Effector memory CD4-positive, alpha-beta T cell (primary cell): ENCODE measurements around the gene TRIM2.
"Not testable (repeated sequence)": the region's sequence is repeated elsewhere in the genome, so short reads cannot be mapped to it uniquely, and the experiment has no call there.

Experiments used
- DNase-seq, 3 donors: peaks; one replicate each; pipeline ENCODE4 v3.0.0-alpha.2; 2020
- H3K27ac ChIP-seq: 2 replicates; pipeline ENCODE4 v1.7.0; 2013; ENCODE audit warnings: mild to moderate bottlenecking, low read length, moderate library complexity; ENCODE audit not compliant: insufficient read depth, poor library complexity, severe bottlenecking
- H3K27me3 ChIP-seq: replicated peaks from 2 replicates; pipeline ENCODE4 v1.7.0; 2013; ENCODE audit warnings: mild to moderate bottlenecking, low read length; ENCODE audit not compliant: insufficient read depth, control insufficient read depth, poor library complexity, severe bottlenecking
- H3K36me3 ChIP-seq: 2 replicates; pipeline ENCODE4 v1.7.0; 2013; ENCODE audit warnings: mild to moderate bottlenecking, low read length, moderate library complexity; ENCODE audit not compliant: control insufficient read depth, insufficient read depth
- H3K4me1 ChIP-seq: 2 replicates; pipeline ENCODE4 v1.7.0; 2013; ENCODE audit warnings: low read length, mild to moderate bottlenecking; ENCODE audit not compliant: control insufficient read depth, insufficient read depth, poor library complexity, severe bottlenecking
- H3K4me3 ChIP-seq: 2 replicates; pipeline ENCODE4 v1.7.0; 2013; ENCODE audit warnings: low read length, low read depth, mild to moderate bottlenecking; ENCODE audit not compliant: insufficient read depth, poor library complexity, severe bottlenecking
- H3K9me3 ChIP-seq: 2 replicates; pipeline ENCODE4 v1.7.0; 2013; ENCODE audit warnings: mild to moderate bottlenecking, low read length, moderate library complexity; ENCODE audit not compliant: control insufficient read depth
- total RNA-seq, 3 donors: gene quantifications; one replicate each; lab custom pipeline; 2026; lab: John Stamatoyannopoulos, UW

Gene TRIM2
- 3.1 to 7.3 (median 4.6) reads per million in 3 donors for total RNA-seq

DNA sequence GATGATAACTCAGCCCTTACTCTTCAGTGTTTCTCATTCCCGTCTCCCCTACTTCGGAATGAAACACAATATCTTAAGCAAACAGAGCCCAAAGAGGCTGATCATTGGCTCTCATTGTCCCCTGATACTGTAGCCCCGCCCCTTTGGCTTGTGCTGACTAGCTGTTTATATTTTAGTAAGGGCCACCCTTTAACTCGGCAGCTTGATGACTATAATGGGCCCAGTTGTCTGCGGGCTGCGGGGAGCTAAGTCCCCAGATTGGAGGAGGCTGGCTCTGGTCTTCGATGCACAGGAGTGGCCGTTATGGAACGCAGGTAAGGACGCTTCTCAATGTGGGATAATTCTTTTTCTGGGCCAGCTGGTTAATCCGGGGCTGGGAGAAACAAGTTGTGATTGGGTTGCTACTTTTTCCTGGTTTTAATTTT is at the start of gene TRIM2:
Gene TRIM2 (plus strand): TSS at position 197 of the 425 bp plus-strand sequence. CDS start 88 bp downstream, at position 285.
- H3K27ac ChIP-seq, result peak within 1 kb of the TSS; percentile 44
- H3K4me3 ChIP-seq, result peak within 1 kb of the TSS; percentile 32
- no peak for DNase-seq
- H3K9me3 ChIP-seq, result no peaks in the 10 kb centered on the region
- H3K36me3 ChIP-seq, result no peaks in the 10 kb centered on the region
- no peaks in the 10 kb centered on the region for H3K27me3 ChIP-seq
- peaks cover 25% of the 10 kb centered on the region for H3K4me1 ChIP-seq

DNA sequence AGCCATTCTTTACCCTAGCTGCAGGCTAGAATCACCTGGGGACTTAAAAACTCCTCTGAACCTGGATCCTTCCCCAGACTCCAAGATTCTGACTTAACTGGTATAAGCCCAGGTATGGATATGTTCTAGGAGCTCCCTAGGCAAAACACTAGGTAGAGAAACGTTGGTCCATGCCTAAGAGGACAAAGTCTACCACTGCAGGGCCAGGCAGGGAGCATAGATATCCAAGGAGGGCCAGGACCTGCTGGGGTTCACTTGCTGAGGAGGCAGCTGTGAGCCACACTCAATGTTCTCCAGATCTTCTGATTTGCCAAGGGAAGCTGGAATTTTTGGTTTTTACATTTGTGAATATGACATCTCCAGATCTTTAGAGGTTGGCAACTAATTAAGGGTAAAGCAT is 48.6 kb upstream of the TRIM2 start:
- H3K4me1 ChIP-seq, result peaks cover 6% of the 10 kb centered on the region

DNA sequence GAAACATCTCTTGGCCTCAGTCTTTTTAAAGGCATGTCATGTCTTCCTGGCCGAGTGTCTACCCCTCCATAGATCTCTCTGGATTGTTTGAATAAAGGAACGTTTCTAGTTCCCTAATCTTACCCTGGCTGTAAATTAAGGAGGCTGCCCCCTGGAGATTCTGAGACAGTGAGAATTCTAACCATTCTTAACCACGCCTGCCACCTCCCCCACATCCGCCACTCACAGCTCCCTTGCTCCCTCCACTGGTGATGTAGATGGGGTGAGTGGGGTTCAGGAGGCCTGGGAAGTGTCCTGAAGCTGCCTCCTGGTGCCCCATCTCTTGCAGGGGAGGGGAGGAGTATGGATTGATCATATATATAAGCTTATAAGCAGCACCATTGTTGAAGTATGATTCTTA is 48.0 kb upstream of the TRIM2 start:
- Histone ChIP-seq H3K36me3 (no peaks in the 10 kb centered on the region), H3K4me1 (peaks cover 6% of the 10 kb centered on the region), H3K27me3 (no peaks in the 10 kb centered on the region), H3K4me3 (no peak overlapping the region), H3K27ac (no peak overlapping the region), H3K9me3 (no peaks in the 10 kb centered on the region)
- no peak for DNase-seq

More for the DNA sequence above, 48.6 kb upstream of the TRIM2 start:
- DNase-seq, result no peak
- Histone ChIP-seq H3K27me3 (no peaks in the 10 kb centered on the region), H3K27ac (no peak overlapping the region), H3K9me3 (no peaks in the 10 kb centered on the region), H3K4me3 (no peak overlapping the region), H3K36me3 (no peaks in the 10 kb centered on the region)

DNA sequence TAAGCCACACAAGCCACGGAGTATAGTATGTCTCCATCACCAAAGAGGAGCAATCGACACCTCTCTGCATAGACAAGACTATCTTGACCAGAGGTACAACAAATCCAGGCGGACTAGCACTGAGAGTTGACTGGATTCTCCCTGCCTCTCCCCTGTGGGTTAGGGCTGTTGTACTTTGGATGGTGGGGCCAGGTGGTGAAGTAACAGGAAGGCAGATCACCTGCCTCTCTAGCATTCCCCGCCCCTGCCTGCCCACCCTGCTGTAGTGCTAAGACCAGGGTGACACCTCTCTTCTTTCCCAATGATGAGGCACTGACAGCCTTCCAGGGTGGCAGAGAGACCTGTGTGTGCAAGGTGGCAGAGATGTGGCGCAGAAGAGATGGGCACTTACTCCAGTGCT is 47.5 kb upstream of the TRIM2 start:
- H3K9me3 ChIP-seq, result no peaks in the 10 kb centered on the region
- no peak overlapping the region for H3K27ac ChIP-seq
- no peaks in the 10 kb centered on the region for H3K27me3 ChIP-seq
- no peaks in the 10 kb centered on the region for H3K36me3 ChIP-seq
- no peak for DNase-seq
- H3K4me3 ChIP-seq, result no peak overlapping the region
- peaks cover 6% of the 10 kb centered on the region for H3K4me1 ChIP-seq

DNA sequence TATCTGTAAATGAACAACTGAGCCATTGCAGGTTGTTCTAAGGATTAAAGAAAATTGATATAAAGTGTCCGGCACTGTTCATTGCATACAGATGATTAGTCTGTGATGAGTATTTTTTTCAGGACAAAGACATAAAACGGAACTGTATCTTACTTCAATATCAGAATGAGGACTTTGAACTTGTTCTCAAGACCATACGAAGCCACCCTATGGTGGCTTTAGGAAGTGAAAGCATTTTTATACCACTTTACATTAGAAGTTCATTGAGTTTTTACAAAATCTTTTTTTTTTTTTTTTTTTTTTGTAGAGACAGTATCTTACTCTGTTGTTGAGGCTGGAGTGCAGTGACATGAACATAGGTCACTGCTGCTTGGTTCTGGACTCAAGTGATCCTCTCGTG is 45.2 kb upstream of the TRIM2 start:
- H3K4me3 ChIP-seq, result no peak overlapping the region
- DNase-seq, result no peak
- peaks cover 4% of the 10 kb centered on the region for H3K4me1 ChIP-seq
- H3K27me3 ChIP-seq, result no peaks in the 10 kb centered on the region
- H3K36me3 ChIP-seq, result no peaks in the 10 kb centered on the region
- no peaks in the 10 kb centered on the region for H3K9me3 ChIP-seq
- no peak overlapping the region for H3K27ac ChIP-seq

DNA sequence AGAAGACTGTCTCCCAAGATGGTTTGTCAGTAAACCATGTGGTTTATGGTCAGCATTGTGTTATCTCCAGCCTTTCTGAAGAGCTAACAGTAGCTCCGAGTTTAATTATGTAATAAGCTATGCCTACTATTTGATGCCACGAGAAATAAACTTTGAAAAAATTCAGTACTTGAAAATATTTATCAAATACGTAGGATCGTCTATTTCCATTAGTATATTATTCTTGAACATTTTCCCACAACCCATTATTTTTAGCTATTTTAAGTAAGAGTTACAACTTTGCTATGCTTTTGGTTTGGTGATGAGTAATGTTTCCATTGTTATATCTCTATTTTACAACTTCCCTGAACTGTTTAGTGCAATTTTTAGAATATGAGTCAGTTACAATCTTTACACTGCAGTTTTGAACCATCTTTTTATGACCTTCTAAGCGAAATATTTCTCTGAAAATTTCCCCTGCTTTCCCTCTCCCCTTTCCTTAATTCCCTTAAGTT is 44.5 kb upstream of the TRIM2 start:
- no peak for DNase-seq
- H3K9me3 ChIP-seq, result no peaks in the 10 kb centered on the region
- H3K36me3 ChIP-seq, result no peaks in the 10 kb centered on the region
- H3K27ac ChIP-seq, result no peak overlapping the region
- H3K4me1 ChIP-seq, result no peaks in the 10 kb centered on the region
- no peak overlapping the region for H3K4me3 ChIP-seq
- no peaks in the 10 kb centered on the region for H3K27me3 ChIP-seq

DNA sequence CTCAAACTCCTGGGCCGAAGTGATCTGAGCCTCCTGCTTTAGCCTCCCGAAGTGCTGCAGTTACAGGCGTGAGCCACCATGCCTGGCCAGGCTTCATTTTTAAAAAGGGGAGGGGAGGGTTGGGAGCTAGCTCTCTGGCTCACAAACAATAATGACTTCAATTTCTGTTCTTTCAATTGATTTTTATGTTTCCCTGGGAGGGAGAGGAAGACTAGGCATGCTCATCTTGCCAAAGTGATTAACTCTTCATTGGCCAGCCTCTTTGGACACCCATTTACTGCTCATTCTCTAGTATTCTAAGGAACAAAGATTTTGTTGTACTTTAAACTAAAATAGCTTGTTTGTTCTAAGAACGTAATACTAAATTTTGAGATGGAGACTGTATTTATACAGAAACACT is 43.4 kb upstream of the TRIM2 start:
- DNase-seq, result no peak
- Histone ChIP-seq H3K4me1 (no peaks in the 10 kb centered on the region), H3K4me3 (no peak overlapping the region), H3K27me3 (no peaks in the 10 kb centered on the region), H3K36me3 (no peaks in the 10 kb centered on the region), H3K9me3 (no peaks in the 10 kb centered on the region), H3K27ac (no peak overlapping the region)

DNA sequence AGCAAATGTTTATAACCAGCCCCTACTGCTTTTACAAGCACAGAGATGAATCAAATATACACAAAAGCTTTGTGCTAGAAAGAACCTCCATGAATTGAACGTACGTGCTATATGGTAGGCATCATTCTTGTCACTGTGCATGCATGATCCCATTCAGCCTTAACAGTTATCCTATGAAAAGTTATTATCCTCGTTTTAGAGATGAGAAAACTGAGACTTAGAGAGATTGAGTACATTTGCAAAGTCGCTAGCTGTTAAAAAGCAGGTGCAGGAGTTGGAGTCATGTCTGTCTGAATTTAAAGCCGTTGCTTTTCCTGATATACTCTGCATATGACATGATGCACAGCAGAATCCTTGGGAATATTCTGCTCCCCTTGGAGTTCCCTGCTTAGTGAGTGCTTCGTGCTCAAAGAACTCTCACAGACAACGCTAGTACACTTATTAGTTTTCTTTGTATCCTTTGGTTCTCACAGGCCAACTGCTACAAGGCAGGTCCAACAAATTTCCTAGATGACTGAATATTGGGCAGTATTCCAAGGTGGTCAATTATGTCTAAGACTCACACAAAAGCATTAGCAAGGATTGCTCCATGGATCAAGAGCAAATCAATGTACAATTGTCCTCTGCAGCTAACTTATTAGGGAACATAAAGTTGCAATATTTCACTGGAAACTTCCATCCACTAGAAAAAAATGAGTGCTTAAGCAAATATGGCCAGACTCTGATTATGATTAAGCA is 42.8 kb upstream of the TRIM2 start:
- H3K27me3 ChIP-seq, result no peaks in the 10 kb centered on the region
- no peaks in the 10 kb centered on the region for H3K36me3 ChIP-seq
- no peak overlapping the region for H3K27ac ChIP-seq
- no peak for DNase-seq
- no peak overlapping the region for H3K4me3 ChIP-seq
- H3K4me1 ChIP-seq, result no peaks in the 10 kb centered on the region
- no peaks in the 10 kb centered on the region for H3K9me3 ChIP-seq

DNA sequence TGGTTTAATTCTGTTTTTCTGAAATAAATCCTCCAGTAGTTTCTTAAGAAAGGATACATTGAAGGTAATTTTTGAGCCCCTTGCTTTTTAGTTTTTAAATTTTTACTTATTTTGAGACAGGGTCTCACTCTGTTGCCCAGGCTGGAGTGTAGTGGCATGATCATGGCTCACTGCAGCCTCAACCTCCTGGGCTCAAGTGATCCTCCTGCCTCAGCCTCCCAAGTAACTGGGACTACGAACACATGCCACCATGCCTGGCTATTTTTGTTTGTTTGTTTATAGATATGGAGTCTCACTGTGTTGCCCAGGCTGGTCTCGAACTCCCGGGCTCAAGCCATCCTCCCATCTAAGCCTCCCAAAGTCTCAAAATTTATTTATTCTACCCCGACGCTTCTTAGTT is 39.0 kb upstream of the TRIM2 start:
- not testable (repeated sequence) for H3K4me3 ChIP-seq, H3K27ac ChIP-seq, H3K4me1 ChIP-seq, DNase-seq, H3K9me3 ChIP-seq, H3K27me3 ChIP-seq, H3K36me3 ChIP-seq

DNA sequence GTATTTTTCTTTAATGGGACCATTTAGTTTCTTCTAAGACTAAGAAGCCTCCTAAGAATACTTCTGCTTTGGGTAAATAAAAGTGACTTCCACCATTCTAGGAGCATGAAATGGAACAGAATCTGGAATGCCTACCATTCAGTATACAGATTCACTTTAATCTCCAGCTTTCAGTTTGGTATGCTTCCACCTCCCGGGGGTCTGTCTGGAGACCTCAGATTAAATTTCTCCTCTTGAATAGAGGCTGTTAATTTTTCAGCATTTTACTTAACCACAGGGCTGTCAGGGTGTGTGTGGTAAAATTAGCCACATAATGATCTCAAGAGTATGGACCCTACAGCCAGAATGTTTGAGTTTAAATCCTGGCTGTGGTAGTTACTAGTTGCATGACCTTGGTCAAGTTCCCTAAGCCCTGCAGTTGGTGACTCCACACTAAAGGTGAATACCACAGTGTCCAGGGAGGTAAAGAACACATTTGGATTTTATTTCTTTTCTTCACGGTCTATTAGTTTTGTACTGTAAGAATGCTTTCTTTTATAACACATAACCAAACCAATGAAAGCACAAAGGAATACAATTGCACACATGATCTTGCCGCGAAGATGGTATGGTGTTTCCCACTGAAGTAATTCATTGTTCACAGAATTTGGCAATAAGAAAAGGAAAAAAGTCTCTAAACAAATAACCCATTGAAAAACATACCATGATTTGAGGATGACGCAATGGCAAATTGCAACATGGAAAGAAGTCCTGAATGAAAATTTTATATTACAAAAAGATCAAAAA is 37.3 kb upstream of the TRIM2 start:
- H3K4me1 ChIP-seq, result no peaks in the 10 kb centered on the region
- no peak overlapping the region for H3K4me3 ChIP-seq
- H3K36me3 ChIP-seq, result no peaks in the 10 kb centered on the region
- no peaks in the 10 kb centered on the region for H3K9me3 ChIP-seq
- H3K27ac ChIP-seq, result no peak overlapping the region
- H3K27me3 ChIP-seq, result no peaks in the 10 kb centered on the region
- no peak for DNase-seq
